HCT116 (cell line): ENCODE results near the gene LAMA1. TPM values are rescaled to one million over a fixed set of nuclear protein-coding genes. Genes with fewer than 3 reads are reported as not detected.

ENCODE experiments used
- ATAC-seq: fragments of 200-7000 bp; cut with Tn5 transposase; 2 replicates; pipeline ENCODE4 v1.9.1; 2020; ENCODE audit warnings: mild to moderate bottlenecking, moderate library complexity
- BruUV-seq: library from RNA; stranded (reverse); fragments of 400-500 nt; replicated peaks from 2 replicates; lab custom pipeline; 2021; lab: Mats Ljungman, UMichigan
- CTCF ChIA-PET: fragments of 300-600 bp; sonication (Branson Sonifier 250); formaldehyde crosslinking; loops from one replicate; lab custom pipeline; 2021; ENCODE audit warnings: antibody characterized with exemption; lab: Charles Lee
- POLR2A ChIA-PET: fragments of 300-600, 350-600 bp; sonication (Branson Sonifier 250); formaldehyde crosslinking; loops from one replicate; lab custom pipeline; 2021; ENCODE audit warnings: antibody characterized with exemption; lab: Charles Lee
- RAD21 ChIA-PET, 2 experiments: fragments of 300-600 bp; sonication (Branson Sonifier 250); formaldehyde crosslinking; loops; one replicate each; lab custom pipeline; 2023; ENCODE audit warnings: low total read pairs in 2 of 2; ENCODE audit not compliant: uncharacterized antibody in 2 of 2, unreplicated experiment in 2 of 2, low non-redundant PET in 1 of 2; lab: Charles Lee
- DNase-seq: peaks from one replicate; pipeline ENCODE4 v3.0.0-alpha.2; 2010; ENCODE audit warnings: low read depth, low spot score
- H2AFZ ChIP-seq: fragments of 200-600 bp; shearing (Covaris generic), sonication (generic); 2 replicates; pipeline ENCODE4 v1.6.1; 2017; ENCODE audit warnings: low read depth, mixed run types, mixed read lengths, antibody characterized with exemption, low read length; ENCODE audit not compliant: poor library complexity, severe bottlenecking
- H3K27ac ChIP-seq: 2 replicates; pipeline ENCODE4 v1.5.1; 2012; ENCODE audit warnings: low read depth, low read length
- H3K27me3 ChIP-seq: fragments of 200-600 bp; sonication (generic); 2 replicates; pipeline ENCODE4 v1.6.1; 2016; ENCODE audit warnings: mixed run types, low read length, mixed read lengths; ENCODE audit not compliant: insufficient read depth
- H3K36me3 ChIP-seq, 2 experiments: fragments of 200-500 bp in 1 of 2; fragments of 200-600 bp in 1 of 2; sonication (Bioruptor generic) in 1 of 2; sonication (generic) in 1 of 2; 2 replicates each; pipeline versions ENCODE4 v1.5.1 to v1.6.1; 2014 to 2016; ENCODE audit warnings: low read length in 2 of 2, inconsistent platforms in 1 of 2, mixed read lengths in 1 of 2, mixed run types in 1 of 2; ENCODE audit not compliant: insufficient read depth in 2 of 2, control insufficient read depth in 1 of 2
- H3K4me1 ChIP-seq, 2 experiments: fragments of 200-600 bp in 1 of 2; sonication (generic) in 1 of 2; 2 replicates each; pipeline versions ENCODE4 v1.5.1 to v1.6.1; 2012 to 2017; ENCODE audit warnings: low read length in 2 of 2, inconsistent platforms in 1 of 2, mild to moderate bottlenecking in 1 of 2, mixed read lengths in 1 of 2, mixed run types in 1 of 2, moderate library complexity in 1 of 2; ENCODE audit not compliant: insufficient read depth in 2 of 2, control insufficient read depth in 1 of 2
- H3K4me2 ChIP-seq: fragments of 200-600 bp; sonication (generic); 2 replicates; pipeline ENCODE4 v1.6.1; 2017; ENCODE audit warnings: mixed run types, low read length, mixed read lengths
- H3K4me3 ChIP-seq, 2 experiments: fragments of 200-600 bp in 1 of 2; sonication (generic) in 1 of 2; replicated peaks in 1 of 2; 2 replicates each; pipeline ENCODE4 v1.5.1; 2011 to 2016; ENCODE audit warnings: low read length in 2 of 2, control low read depth in 1 of 2, low read depth in 1 of 2, mild to moderate bottlenecking in 1 of 2, mixed read lengths in 1 of 2, mixed run types in 1 of 2
- H3K79me2 ChIP-seq: fragments of 200-600 bp; sonication (generic); 2 replicates; pipeline ENCODE4 v1.6.1; 2017; ENCODE audit warnings: mild to moderate bottlenecking, mixed run types, low read length, moderate library complexity, mixed read lengths; ENCODE audit not compliant: insufficient read depth
- H3K9ac ChIP-seq: fragments of 200-600 bp; sonication (generic); 2 replicates; pipeline ENCODE4 v1.6.1; 2016; ENCODE audit warnings: low read length, mixed read lengths
- H3K9me2 ChIP-seq: fragments of 200-600 bp; sonication (generic), shearing (Covaris generic); 2 replicates; pipeline ENCODE4 v1.6.1; 2017; ENCODE audit warnings: mixed run types, mild to moderate bottlenecking, moderate library complexity; ENCODE audit not compliant: insufficient read depth
- H3K9me3 ChIP-seq, 2 experiments: fragments of 200-500 bp in 1 of 2; fragments of 200-600 bp in 1 of 2; sonication (Bioruptor generic) in 1 of 2; sonication (generic) in 1 of 2; 2 replicates each; pipeline ENCODE4 v1.6.1; 2014 to 2017; ENCODE audit warnings: low read length in 2 of 2, mixed read lengths in 2 of 2, inconsistent platforms in 1 of 2, low read depth in 1 of 2, mild to moderate bottlenecking in 1 of 2, mixed run types in 1 of 2, moderate library complexity in 1 of 2; ENCODE audit not compliant: control insufficient read depth in 1 of 2, insufficient read depth in 1 of 2
- H4K20me1 ChIP-seq: fragments of 200-600 bp; sonication (generic), shearing (Covaris generic); 2 replicates; pipeline ENCODE4 v1.6.1; 2017; ENCODE audit warnings: mixed run types, mild to moderate bottlenecking, moderate library complexity; ENCODE audit not compliant: insufficient read depth
- CBX3 ChIP-seq: IDR thresholded peaks from 2 replicates; pipeline ENCODE4 v1.6.1; 2012; ENCODE audit warnings: low read depth
- EGR1 ChIP-seq: IDR thresholded peaks from 2 replicates; pipeline ENCODE4 v1.6.1; 2012; ENCODE audit warnings: low read depth
- ELF1 ChIP-seq: IDR thresholded peaks from 2 replicates; pipeline ENCODE4 v1.6.1; 2012; ENCODE audit warnings: low read depth, borderline replicate concordance
- EZH2 ChIP-seq: fragments of 200-600 bp; sonication (generic); IDR thresholded peaks from 2 replicates; pipeline ENCODE4 v1.6.1; 2017; ENCODE audit warnings: antibody characterized with exemption, mixed run types
- EZH2phosphoT487 ChIP-seq: fragments of 200-600 bp; IDR thresholded peaks from 2 replicates; pipeline ENCODE4 v1.6.1; 2018; ENCODE audit warnings: antibody characterized with exemption, borderline replicate concordance
- FOSL1 ChIP-seq: IDR thresholded peaks from 2 replicates; pipeline ENCODE4 v1.6.1; 2012; ENCODE audit warnings: low read depth
- POLR2A ChIP-seq: IDR thresholded peaks from 2 replicates; pipeline ENCODE4 v1.7.0; 2011; ENCODE audit warnings: borderline replicate concordance; ENCODE audit not compliant: insufficient read depth, insufficient read length; ENCODE audit errors: extremely low read depth
- POLR2AphosphoS5 ChIP-seq: IDR thresholded peaks from 2 replicates; pipeline ENCODE4 v1.6.1; 2011; ENCODE audit warnings: mild to moderate bottlenecking, low read depth, low read length, moderate library complexity
- RAD21 ChIP-seq: IDR thresholded peaks from 2 replicates; pipeline ENCODE4 v1.6.1; 2012; ENCODE audit warnings: low read depth, mild to moderate bottlenecking
- SRF ChIP-seq: IDR thresholded peaks from 2 replicates; pipeline ENCODE4 v1.6.1; 2012; ENCODE audit warnings: low read depth
- TCF7L2 ChIP-seq: IDR thresholded peaks from 2 replicates; pipeline ENCODE4 v1.7.0; 2011; ENCODE audit warnings: borderline replicate concordance, inconsistent platforms; ENCODE audit not compliant: insufficient read depth, insufficient read length; ENCODE audit errors: extremely low read depth
- YY1 ChIP-seq: IDR thresholded peaks from 2 replicates; pipeline ENCODE4 v1.6.1; 2011; ENCODE audit warnings: low read length, low read depth, moderate library complexity, mild to moderate bottlenecking; ENCODE audit not compliant: insufficient replicate concordance; ENCODE audit errors: extremely low read depth
- ZNF274 ChIP-seq: fragments of 200-500 bp; sonication (Bioruptor generic); IDR thresholded peaks from 2 replicates; pipeline ENCODE4 v1.6.1; 2014; ENCODE audit warnings: mild to moderate bottlenecking, low read depth, low read length, inconsistent platforms
- intact Hi-C: fragments of 100-400 bp; cut with micrococcal nuclease; formaldehyde crosslinking; loops from 2 replicates; pipeline ENCODE4 v1.10.0; 2022
- total RNA-seq: library from RNA; stranded (reverse); gene quantifications from one replicate; pipeline ENCODE4 v1.2.1, GENCODE V29; 2021; ENCODE audit not compliant: unreplicated experiment
- TF ChIP-seq, protein P1 (sequence below): IDR thresholded peaks from 2 replicates; pipeline ENCODE4 v1.6.1; 2012
- TF ChIP-seq, protein P2 (sequence below): IDR thresholded peaks from 2 replicates; pipeline ENCODE4 v1.6.1; 2012; ENCODE audit warnings: low read depth
- TF ChIP-seq, protein P3 (sequence below): IDR thresholded peaks from 2 replicates; pipeline ENCODE4 v1.6.1; 2012

LAMA1 gene
- total RNA-seq, 1 experiment from 2014 or later = 0.05 TPM

DNA sequence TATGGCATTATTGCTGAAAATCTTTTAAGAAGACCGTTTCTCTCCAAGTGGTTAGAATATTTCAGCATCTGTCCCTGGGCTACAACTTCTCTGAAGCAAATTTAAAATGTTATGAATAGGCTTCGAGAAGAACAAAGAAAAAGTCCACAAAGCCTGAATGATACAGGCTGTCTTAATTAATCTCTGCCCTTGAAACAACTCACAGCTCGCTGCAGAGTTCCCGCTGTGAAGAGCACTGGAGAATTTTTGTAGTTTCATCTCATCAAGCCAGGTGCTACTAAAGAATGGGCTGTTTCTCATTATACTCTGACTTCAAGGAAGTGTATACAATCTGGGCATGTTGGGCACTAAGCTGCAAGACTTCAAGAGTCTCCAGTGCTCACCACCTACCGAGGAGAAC lies 67.6 kb downstream of the LAMA1 start:
- POLR2A ChIA-PET = no interaction called here
- Histone ChIP-seq H3K27me3 (no peaks in the 10 kb centered on the region), H3K9me2 (no peaks in the 10 kb centered on the region), H2AFZ (no peak overlapping the region), H3K4me3 (no peak overlapping the region), H3K4me1 (no peaks in the 10 kb centered on the region), H3K9ac (no peak overlapping the region), H3K36me3 (no peaks in the 10 kb centered on the region), H4K20me1 (no peaks in the 10 kb centered on the region), H3K9me3 (peaks cover 3 to 4% of the 10 kb centered on the region in 2 experiments; a peak in 1 of 4 replicates), H3K4me2 (no peak overlapping the region), H3K27ac (no peak overlapping the region), H3K79me2 (no peaks in the 10 kb centered on the region)
- TF ChIP-seq EZH2 (no peak), RAD21 (no peak), YY1 (no peak), ELF1 (no peak), SRF (no peak), FOSL1 (no peak), POLR2AphosphoS5 (no peak), TCF7L2 (no peak), EGR1 (no peak), CBX3 (no peak)
- TF ChIP-seq, protein P1, sequence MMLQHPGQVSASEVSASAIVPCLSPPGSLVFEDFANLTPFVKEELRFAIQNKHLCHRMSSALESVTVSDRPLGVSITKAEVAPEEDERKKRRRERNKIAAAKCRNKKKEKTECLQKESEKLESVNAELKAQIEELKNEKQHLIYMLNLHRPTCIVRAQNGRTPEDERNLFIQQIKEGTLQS = no peak
- RAD21 ChIA-PET = no interaction called here
- CTCF ChIA-PET = no interaction called here
- BruUV-seq = no TSS peak
- intact Hi-C loops = no loop called here
- DNase-seq (no peak), ATAC-seq (no peak)

DNA sequence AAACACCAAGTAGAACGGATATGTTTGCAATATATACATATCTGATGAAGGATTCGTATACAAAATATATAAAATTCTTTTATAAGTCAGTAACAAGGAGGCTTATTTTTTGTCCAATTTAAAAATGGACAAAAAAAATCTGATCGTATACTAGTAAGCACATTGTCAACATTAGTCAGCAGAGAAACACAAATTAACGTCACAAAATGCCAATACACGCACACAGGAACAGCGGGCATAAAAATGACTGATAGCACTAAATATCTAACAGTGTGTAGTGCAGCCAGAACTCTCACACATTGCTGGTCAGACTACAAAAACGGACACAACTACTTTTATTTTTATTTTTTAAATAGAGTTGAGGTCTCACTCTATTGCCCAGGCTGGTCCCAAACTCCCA lies 69.5 kb downstream of the LAMA1 start:
- RAD21 ChIA-PET = no interaction called here
- POLR2A ChIA-PET = no interaction called here
- Histone ChIP-seq H3K4me2 (no peak overlapping the region), H3K9ac (no peak overlapping the region), H3K9me3 (peaks cover 3 to 4% of the 10 kb centered on the region in 2 experiments; a peak in 1 of 4 replicates), H3K9me2 (no peaks in the 10 kb centered on the region), H3K4me3 (no peak overlapping the region), H3K79me2 (no peaks in the 10 kb centered on the region), H3K27me3 (no peaks in the 10 kb centered on the region), H2AFZ (no peak overlapping the region), H4K20me1 (no peaks in the 10 kb centered on the region), H3K4me1 (no peaks in the 10 kb centered on the region), H3K27ac (no peak overlapping the region), H3K36me3 (no peaks in the 10 kb centered on the region)
- ATAC-seq (no peak), DNase-seq (no peak)
- BruUV-seq = no TSS peak
- intact Hi-C loops = no loop called here
- CTCF ChIA-PET = no interaction called here
- TF ChIP-seq, protein P2, sequence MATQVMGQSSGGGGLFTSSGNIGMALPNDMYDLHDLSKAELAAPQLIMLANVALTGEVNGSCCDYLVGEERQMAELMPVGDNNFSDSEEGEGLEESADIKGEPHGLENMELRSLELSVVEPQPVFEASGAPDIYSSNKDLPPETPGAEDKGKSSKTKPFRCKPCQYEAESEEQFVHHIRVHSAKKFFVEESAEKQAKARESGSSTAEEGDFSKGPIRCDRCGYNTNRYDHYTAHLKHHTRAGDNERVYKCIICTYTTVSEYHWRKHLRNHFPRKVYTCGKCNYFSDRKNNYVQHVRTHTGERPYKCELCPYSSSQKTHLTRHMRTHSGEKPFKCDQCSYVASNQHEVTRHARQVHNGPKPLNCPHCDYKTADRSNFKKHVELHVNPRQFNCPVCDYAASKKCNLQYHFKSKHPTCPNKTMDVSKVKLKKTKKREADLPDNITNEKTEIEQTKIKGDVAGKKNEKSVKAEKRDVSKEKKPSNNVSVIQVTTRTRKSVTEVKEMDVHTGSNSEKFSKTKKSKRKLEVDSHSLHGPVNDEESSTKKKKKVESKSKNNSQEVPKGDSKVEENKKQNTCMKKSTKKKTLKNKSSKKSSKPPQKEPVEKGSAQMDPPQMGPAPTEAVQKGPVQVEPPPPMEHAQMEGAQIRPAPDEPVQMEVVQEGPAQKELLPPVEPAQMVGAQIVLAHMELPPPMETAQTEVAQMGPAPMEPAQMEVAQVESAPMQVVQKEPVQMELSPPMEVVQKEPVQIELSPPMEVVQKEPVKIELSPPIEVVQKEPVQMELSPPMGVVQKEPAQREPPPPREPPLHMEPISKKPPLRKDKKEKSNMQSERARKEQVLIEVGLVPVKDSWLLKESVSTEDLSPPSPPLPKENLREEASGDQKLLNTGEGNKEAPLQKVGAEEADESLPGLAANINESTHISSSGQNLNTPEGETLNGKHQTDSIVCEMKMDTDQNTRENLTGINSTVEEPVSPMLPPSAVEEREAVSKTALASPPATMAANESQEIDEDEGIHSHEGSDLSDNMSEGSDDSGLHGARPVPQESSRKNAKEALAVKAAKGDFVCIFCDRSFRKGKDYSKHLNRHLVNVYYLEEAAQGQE = no peak
- no peak for TF ChIP-seq EZH2
- no peak for TF ChIP-seq FOSL1
- TF ChIP-seq, protein P1 = no peak
- no peak for TF ChIP-seq POLR2A
- TF ChIP-seq ZNF274 = no peak
- no peak for TF ChIP-seq EGR1
- no peak for TF ChIP-seq CBX3
- TF ChIP-seq EZH2phosphoT487 = no peak
- TF ChIP-seq POLR2AphosphoS5 = no peak
- no peak for TF ChIP-seq SRF
- TF ChIP-seq ELF1 = no peak
- TF ChIP-seq, protein P3, sequence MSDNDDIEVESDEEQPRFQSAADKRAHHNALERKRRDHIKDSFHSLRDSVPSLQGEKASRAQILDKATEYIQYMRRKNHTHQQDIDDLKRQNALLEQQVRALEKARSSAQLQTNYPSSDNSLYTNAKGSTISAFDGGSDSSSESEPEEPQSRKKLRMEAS = no peak
- no peak for TF ChIP-seq TCF7L2
